Inferior parietal cortex (tissue), 1 donor: ENCODE data around the gene GALNT2.

Source experiments
- DNase-seq: peaks from one replicate; pipeline ENCODE4 v3.0.0-alpha.2; 2016; ENCODE audit errors: extremely low spot score

Gene GALNT2

DNA sequence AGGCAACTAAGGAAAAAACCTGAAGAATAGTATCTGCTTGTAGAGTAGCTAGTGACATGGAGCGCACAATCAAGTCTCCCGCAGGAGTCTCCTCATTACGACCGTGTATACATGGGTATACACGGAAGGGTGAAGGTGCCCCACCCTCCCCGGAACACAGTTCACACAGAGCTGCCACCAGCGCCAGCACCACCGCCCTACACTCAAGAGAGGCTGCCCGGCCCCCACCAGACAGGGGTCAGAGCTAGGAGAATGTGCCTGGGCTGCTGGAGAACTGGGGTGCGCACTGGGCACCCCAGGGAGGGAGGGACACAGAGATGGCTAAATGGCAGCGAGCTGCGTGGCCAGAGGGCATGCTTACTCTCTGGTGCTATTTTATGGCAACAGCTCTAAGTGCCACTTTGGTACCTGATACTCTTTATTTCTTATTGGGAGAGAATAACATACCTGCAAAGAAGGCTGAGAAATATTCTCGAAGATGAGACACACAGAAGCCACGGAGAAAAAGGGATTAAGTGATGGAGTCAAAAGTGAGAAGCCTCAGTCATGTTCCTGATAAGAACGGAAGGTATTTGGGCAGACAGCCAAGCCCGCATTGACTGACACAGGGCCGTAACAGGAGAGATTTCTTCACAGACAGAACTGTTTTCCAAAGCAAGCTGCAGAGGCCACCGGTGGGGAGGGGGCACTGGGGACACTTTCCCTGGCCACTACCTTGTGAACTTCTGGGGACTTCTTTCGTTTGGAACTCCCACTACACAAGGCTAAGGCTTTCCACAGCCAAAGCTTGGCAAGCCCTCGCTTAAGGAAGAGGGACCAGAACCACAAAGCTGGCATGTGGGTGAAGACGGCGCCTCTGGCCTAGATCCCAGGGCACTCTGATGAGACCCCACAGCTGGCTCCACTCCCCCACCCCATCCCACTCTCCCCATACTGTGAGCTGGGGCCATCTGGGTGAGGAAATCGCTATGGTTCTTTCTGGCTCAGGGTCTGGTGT lies 251.1 kb downstream of the GALNT2 start:
- DNase-seq = no peak

DNA sequence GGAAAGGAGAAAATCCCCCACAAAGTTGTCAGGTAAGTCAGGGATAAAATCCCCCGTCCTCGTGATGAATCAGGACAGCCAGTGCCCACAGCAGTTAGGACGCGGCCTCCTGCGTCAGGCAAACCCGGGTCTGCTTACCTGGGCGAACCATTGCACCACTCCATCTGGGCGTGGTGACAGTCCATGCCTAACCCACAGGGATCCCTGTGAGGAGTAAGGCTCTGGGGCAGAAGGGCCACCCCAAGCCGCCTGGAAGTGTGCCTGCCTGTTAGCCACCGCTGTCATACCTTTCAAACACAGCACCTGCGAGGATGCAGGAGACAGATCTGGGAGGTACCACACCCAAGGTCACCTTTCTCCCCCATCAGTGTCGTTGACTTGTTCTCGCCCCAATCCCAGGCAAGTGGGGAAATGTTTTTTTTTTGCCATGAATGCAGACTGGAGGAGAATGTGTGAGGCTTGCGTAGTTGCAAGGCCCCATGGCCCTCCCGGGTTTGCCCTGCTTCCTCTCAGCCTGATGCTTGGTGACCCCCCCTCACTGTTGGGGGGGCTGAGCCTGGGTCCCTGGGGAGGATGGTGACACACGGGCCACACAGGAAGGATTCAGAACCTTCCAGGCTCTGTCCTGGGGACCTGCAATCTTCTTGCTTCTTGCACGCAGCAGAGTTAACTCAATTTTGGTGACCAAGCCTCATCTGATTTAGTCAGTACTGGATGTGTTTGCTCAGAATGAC lies 252.1 kb downstream of the GALNT2 start:
- no peak for DNase-seq

DNA sequence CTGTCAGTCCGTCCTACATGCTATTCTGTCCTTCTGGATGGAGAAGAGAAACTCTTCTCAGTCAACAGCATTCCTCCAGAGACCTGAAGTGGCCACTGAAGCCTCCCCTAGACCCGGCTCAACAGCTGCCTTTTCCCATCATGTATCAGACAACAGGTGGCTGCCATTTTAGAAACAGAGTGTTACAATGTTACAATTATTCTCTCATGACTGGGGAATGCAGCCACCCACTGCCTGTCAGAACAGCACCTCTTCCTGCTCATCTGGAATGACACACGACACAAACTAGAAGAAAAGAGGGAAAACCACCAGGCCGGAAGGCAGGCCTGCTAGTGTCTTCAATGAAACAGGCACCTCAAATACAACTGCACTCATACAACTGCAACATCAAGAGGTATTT lies 253.8 kb downstream of the GALNT2 start:
- DNase-seq = no peak

DNA sequence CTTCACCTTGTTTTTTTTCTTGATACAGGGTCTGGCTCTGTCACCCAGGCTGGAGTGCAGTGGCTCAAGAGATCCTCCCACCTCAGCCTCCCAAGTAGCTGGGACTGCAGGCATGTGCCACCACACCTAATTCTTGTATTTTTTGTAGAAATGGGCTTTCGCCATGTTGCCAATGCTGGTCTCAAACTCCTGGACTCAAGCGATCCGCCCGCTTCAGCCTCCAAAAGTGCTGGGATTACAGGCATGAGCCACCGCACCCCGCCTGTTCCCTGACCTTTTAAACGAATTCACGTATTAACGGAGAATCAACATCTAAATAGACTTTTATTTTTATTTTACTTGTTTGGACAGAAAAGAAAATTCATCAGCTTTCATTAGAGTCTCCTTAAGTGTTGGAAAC lies 254.3 kb downstream of the GALNT2 start:
- DNase-seq = no peak

DNA sequence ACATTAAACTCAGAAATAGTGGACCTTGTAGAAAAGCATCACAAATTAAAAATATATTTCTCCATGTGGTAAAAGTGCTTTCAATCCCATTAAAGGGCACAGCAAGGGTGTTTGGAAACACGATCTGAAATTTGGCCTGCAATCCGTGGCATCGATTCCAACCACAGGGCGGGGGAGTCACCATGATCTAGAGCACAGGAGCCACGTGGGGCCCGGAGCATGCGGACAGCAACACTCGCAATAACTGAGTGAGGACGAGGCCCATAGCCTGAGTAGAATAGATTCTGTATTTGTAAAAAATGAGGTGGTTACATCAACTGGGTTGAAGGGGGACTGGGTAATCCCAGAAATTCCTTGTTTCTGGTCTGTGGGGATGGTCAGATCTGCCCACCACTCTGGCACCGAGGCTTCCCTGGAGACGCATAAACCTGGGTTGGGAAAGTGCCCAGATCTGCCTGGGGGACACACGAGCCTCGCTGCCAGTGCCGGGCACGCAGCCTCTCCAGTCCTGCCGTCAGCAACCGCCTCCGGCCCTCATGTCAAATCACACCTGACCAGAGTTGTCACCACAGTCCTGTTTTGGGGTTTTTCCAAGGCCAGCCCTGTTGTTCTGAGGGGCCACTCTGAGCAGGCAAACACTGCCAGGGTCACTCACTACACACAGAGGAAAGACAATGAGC lies 254.8 kb downstream of the GALNT2 start:
- no peak for DNase-seq

DNA sequence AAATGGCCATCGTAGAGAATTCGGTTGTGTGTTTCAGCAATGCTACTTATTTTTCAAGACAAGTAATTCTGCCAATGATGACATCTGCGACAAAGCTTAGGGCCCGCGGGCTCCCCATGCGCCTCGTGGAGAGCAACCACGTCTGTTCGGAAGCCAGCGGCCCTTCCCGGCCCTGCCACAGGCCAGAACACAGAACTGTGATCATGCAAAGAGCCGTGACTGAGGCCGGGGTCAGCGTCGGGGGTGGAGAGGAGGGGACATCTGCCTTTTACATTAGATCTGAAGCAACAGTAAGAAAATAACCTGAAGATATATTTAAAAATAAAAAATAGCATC lies 255.4 kb downstream of the GALNT2 start:
- DNase-seq = no peak

DNA sequence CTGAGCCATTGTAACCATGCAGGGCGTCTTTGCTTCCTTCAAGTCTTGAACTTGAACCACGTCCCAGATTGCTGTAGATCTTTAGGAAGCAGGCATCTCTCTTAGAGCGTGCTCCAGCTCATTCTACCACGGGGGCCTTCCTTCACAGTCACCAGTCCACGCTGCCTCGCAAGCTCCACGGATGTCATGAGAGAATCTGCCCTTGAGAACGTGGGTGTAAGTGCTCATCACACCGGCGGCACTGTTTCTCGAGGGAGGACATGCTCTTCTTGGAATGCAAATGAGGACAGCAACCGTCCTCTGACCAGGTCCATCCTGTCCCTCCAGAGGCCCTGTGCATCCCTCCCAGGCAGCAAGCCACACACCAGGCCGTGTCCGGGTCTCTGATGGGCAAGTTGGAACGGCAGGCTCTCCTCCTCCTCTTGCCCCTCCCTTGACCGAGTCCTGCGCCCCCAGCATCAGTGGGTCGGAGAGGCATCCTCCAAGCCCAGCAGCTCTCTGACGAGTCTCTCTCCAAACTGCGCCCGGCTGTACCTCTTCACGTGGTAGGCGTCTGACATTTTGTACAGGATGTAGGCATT lies 256.0 kb downstream of the GALNT2 start:
- DNase-seq = no peak

DNA sequence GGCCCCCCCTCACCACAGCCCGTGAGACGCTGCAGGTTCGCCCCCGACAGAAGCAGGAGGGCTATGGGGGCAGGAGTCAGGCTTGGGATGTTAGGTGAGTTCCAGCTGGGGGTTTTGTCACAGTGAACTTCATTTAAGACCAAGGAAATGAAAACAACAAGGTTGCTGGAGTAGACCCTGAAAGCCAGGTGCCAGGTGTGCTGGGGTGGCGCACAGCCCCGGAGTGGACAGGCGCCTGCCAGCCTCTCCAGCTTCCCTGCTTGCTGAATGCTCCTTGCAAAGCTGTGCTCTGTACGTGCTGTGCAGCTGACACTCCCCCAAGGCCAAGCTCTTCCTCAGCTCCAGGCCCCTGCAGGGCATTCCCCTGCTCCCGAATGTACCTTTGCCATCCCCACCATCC lies 256.6 kb downstream of the GALNT2 start:
- no peak for DNase-seq

DNA sequence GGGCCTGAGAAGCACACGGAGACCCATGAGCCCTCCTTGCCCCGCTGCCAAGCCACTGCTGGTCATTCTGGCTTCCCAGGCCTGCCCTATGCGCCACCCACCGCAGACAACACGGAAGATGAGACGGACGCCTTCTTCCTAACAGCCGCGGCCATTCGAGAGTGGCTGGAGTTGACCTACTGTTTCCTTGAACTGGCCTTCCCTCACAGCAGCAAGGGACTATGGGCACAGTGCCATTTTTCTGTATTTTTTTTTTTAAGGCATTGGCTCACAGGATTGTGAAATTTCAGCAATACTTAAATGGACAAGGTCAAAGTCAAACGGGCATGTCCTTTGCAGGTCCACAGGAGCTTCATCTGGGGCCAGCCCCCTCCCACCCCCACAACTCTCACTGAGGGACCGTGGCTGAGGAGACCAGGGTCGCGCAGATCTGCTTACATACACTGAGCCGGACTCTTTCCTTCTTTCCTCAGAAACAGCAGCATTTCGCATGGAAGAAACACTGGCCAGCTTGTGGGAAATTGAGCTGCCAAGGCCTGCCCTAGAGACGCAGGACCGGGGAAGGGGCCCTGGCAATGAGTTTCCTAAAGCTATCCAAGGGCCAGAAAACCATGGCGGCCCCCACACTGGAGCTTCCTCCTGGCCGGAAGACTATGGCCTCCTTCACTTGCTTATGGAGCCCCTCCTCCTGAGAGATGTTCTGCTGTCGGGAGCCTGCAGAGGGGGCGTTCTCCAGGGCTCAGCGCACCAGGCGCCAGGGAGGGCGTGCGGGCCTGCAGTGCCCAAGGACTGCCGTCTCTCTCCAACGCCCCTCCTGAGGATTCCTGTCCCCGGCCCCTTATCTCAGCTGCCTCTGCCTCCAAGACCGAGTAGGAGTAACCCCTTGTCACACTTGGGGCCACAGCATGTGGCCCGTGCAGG lies 260.2 kb downstream of the GALNT2 start:
- no peak for DNase-seq

DNA sequence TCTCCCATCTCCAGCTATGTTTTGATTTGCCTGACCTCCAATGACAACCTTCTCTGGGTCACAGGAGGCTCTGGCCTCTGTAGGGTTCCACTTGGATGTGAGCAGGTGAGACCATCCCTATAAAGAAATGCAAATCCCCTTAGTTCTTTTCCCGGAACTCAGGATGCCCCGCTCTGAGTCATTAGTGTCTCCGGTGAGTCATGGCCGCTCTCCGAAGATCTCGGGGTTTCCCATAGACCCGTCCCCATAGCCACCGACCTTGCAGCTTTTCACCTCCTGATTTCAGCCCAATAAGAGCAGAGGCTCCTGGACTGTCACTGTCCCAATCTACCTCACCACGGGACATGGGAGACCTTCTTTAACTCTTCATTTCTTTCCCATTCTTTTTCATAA lies 260.9 kb downstream of the GALNT2 start:
- DNase-seq = no peak

DNA sequence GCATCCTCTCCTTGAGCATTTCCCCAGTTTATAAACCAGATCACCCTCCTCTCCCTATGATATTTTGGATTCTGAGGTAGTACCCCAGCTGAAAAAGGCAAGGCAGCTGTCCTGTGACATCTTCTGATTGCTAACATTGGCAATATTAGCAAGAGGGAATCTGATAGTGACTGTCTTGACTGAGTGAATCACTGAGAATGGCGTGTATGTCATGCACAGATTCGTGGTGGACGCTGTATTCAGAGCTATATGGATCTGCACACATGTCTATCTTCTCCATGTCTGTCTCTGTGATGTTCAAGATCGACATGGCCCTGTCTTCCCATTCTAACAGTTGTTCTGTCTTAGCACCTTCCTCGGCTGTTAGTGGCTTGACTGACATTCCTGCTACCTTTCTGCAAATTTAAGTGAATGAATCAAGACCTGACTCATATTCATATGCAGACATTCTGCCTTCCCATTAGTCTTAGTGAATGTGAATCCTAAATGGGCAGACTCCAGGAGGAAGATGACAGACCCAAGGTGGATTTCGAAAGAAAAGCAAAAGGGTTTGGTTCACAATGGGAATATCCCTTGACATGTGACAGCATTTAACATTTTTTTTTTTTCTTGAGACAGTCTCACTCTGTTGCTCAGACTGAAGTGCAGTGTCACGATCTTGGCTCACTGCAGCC lies 261.4 kb downstream of the GALNT2 start:
- no peak for DNase-seq

DNA sequence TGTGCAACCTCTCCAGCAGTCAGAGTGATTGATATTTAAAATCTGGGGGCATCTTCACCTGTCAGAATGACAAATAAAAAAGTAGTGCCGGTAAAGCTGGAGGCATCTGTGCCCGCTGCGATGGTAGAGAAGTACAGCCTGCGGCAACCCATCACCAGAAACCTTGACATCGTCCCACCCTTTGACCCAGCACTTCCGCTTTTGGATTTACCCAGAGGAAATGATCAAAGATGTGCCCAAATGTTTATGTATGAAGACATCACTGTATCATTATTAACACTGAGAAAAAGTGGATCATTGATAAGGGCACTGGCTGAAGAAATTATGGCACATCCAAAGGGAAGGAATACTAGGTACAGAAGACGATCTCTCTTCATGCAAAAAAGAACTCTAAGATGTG lies 263.1 kb downstream of the GALNT2 start:
- DNase-seq = no peak
